ENCODE data around the gene LAMB2. TPM values are rescaled to one million over a fixed set of nuclear protein-coding genes. Genes with fewer than 3 reads are reported as not detected.

The LAMB2 gene
- total and polyA plus RNA-seq, 2 experiments from 2014 or later, result 615 to 1,233 TPM

DNA sequence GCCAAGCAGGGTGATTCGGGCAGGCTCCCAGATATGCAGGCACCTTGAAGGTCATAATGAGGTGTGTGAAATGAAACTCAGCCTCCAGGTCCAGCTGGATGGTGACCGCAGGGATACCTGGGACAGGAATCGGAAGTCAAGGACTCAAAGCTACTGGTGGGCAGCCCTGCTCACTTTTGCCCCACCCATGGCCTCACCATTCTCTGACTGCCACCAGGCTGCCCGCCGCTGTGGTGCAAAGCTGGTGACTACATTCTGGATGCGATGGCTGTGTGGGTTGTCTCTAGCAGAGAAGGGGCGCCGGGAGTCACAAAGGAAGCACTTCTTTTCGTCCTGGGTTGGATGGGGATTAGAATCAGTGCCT lies 795 bp downstream of the LAMB2 start:
- DNase-seq (ENCODE audit: low read depth in 1 of 2, low spot score in 1 of 2), result no peak
- H3K36me3 ChIP-seq, result peaks cover 5% of the 10 kb centered on the region
- H3K27ac ChIP-seq, result peak overlapping the region; percentile 98
- no peaks in the 10 kb centered on the region for H3K27me3 ChIP-seq
- TF ChIP-seq, protein P1, sequence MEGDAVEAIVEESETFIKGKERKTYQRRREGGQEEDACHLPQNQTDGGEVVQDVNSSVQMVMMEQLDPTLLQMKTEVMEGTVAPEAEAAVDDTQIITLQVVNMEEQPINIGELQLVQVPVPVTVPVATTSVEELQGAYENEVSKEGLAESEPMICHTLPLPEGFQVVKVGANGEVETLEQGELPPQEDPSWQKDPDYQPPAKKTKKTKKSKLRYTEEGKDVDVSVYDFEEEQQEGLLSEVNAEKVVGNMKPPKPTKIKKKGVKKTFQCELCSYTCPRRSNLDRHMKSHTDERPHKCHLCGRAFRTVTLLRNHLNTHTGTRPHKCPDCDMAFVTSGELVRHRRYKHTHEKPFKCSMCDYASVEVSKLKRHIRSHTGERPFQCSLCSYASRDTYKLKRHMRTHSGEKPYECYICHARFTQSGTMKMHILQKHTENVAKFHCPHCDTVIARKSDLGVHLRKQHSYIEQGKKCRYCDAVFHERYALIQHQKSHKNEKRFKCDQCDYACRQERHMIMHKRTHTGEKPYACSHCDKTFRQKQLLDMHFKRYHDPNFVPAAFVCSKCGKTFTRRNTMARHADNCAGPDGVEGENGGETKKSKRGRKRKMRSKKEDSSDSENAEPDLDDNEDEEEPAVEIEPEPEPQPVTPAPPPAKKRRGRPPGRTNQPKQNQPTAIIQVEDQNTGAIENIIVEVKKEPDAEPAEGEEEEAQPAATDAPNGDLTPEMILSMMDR (IDR thresholded peaks at IDR 0.05; ENCODE audit: low read depth, low read length), result no peak
- H3K4me3 ChIP-seq, result peak overlapping the region; percentile 39
- H3K9me3 ChIP-seq (ENCODE audit: low read depth), result no peaks in the 10 kb centered on the region
- H3K4me1 ChIP-seq (ENCODE audit: low read depth), result peaks cover 15% of the 10 kb centered on the region

DNA sequence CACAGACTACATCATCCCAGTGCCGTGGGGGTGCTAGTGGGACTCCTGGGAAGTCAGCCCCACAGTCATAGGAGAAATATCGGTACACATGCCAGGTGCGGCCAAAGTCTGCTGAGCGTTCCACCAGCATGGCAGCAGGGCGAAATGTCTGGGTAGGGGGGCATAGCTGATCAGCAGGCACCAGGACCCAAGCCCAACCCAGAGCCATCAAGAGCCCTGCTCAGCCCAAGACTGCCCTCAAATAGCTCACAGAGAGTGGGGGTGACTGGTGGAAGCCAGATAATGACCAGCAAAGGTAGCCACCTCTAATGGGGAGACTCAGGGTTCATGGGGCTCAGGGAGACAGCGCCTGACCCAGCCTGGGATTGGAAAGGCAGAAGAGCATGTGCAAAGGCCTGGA lies 1.3 kb downstream of the LAMB2 start:
- peak overlapping the region; percentile 98 for H3K27ac ChIP-seq
- TF ChIP-seq, protein P1 (IDR thresholded peaks at IDR 0.05; ENCODE audit: low read depth, low read length), result no peak
- peaks cover 5% of the 10 kb centered on the region for H3K36me3 ChIP-seq
- no peaks in the 10 kb centered on the region for H3K27me3 ChIP-seq
- peak overlapping the region; percentile 39 for H3K4me3 ChIP-seq
- no peak for DNase-seq (ENCODE audit: low read depth in 1 of 2, low spot score in 1 of 2)
- H3K9me3 ChIP-seq (ENCODE audit: low read depth), result no peaks in the 10 kb centered on the region
- peaks cover 15% of the 10 kb centered on the region for H3K4me1 ChIP-seq (ENCODE audit: low read depth)

DNA sequence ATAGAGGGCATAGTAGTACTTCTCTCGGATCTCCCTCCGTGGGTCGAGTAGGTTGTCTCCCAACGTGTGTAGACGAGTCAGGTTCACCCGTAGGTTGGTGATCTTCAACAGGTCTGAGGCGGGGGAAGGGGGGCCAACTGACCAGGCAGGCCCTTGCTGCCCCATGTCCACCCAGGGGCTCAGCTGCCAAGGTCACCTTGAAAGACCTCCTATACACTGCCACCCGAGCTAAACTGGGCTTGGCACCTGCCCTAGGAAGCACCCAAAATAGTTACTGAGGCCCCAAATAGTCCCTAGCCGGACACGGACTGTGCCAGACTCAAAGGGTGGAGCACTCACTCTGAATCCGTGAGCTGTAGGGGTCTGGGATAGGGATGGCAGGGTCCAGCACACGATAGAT lies 1.8 kb downstream of the LAMB2 start:
- Histone ChIP-seq H3K4me3 (no peak overlapping the region), H3K36me3 (peaks cover 8% of the 10 kb centered on the region), H3K9me3 (ENCODE audit: low read depth) (no peaks in the 10 kb centered on the region), H3K4me1 (ENCODE audit: low read depth) (peaks cover 15% of the 10 kb centered on the region), H3K27ac (no peak overlapping the region), H3K27me3 (no peaks in the 10 kb centered on the region)
- TF ChIP-seq, protein P1 (IDR thresholded peaks at IDR 0.05; ENCODE audit: low read depth, low read length), result no peak
- no peak for DNase-seq (ENCODE audit: low read depth in 1 of 2, low spot score in 1 of 2)

DNA sequence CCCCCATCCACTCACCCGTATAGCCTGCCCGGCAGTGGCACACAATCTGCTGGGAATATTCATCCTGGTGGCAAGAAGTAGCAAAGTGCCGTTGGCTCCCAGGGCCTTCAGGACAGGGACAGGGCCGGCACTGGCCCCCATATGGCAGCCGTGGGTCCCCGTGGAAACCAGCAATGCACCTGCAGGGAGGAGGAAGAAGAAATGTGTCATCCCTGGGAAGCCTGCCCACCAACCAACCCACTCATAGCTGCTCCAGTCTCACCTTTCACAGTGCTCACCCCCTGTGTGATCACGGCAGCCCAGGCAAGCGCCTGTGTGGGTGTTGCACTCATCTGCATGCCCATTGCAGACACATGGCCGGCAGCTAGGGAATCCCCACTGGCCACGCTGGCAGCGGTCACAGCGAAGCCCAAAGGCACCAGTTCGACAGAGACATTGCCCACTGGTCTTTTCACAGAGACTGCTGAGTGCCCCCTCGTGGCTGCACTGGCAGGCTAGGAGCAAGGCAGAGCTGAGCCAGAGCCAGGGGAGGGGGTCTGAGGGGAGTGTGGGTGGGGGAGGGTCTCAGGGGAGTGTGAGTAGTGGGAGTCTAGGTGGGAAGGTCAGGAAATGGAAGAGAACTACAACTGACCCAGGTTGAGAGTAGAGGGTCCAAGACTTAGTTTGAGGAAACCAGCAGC lies 7.7 kb downstream of the LAMB2 start:
- H3K36me3 ChIP-seq, result peaks cover 36% of the 10 kb centered on the region
- H3K4me1 ChIP-seq (ENCODE audit: low read depth), result no peaks in the 10 kb centered on the region
- H3K9me3 ChIP-seq (ENCODE audit: low read depth), result no peaks in the 10 kb centered on the region
- H3K27me3 ChIP-seq, result no peaks in the 10 kb centered on the region
- no peak for DNase-seq (ENCODE audit: low read depth in 1 of 2, low spot score in 1 of 2)
- H3K27ac ChIP-seq, result no peak overlapping the region
- no peak overlapping the region for H3K4me3 ChIP-seq
- TF ChIP-seq, protein P1 (IDR thresholded peaks at IDR 0.05; ENCODE audit: low read depth, low read length), result no peak

DNA sequence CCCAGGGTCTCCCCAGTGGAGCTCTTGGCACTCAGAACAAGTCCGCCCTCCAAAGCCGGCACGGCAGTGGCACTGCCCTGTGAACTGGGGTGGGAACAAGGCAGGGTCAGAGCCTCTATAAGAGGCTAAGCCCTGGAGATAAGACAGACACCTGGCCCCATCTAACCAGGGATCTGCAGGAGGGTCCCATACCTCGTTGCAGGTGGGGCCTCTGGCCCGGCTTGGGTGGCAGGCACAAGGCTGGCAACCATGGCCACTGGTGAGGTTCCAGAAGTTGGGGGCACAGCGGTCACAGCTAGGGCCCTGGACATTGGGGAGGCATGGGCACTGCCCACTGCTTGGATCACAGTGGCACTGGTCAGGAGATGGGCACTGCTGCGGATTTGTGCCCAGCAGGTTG lies 8.6 kb downstream of the LAMB2 start:
- Histone ChIP-seq H3K4me1 (ENCODE audit: low read depth) (peaks cover 6% of the 10 kb centered on the region), H3K4me3 (no peak overlapping the region), H3K27me3 (no peaks in the 10 kb centered on the region), H3K36me3 (peaks cover 36% of the 10 kb centered on the region), H3K9me3 (ENCODE audit: low read depth) (no peaks in the 10 kb centered on the region), H3K27ac (no peak overlapping the region)
- TF ChIP-seq, protein P1 (IDR thresholded peaks at IDR 0.05; ENCODE audit: low read depth, low read length), result no peak
- no peak for DNase-seq (ENCODE audit: low read depth in 1 of 2, low spot score in 1 of 2)

Data from cardiac muscle cell (in vitro differentiated cells and primary cell).